Cardiac muscle cell (in vitro differentiated cells and primary cell): ENCODE results near the gene SLC66A2. TPM values are rescaled to one million over a fixed set of nuclear protein-coding genes. Genes with fewer than 3 reads are reported as not detected.
A peak's percentile ranks its signal among the peaks of the same experiment; 100 is the strongest.

Experiments
- DNase-seq, 2 donors: peaks; one replicate each; pipeline versions ENCODE4 v3.0.0 to v3.0.0-alpha.2; 2010 to 2017; ENCODE audit warnings: low read depth in 1 of 2, low spot score in 1 of 2
- H3K27ac ChIP-seq: fragments of 200-600 bp; sonication (generic); 2 replicates; pipeline ENCODE4 v1.5.1; 2016
- H3K27me3 ChIP-seq: fragments of 200-600 bp; sonication (generic); 2 replicates; pipeline ENCODE4 v1.6.0; 2016; ENCODE audit warnings: control low read depth
- H3K36me3 ChIP-seq: fragments of 200-600 bp; sonication (generic); 2 replicates; pipeline ENCODE4 v1.5.1; 2016; ENCODE audit warnings: control low read depth
- H3K4me1 ChIP-seq: fragments of 200-600 bp; sonication (generic); 2 replicates; pipeline ENCODE4 v1.8.1; 2017; ENCODE audit warnings: low read depth, mild to moderate bottlenecking, mixed run types
- H3K4me3 ChIP-seq: fragments of 200-600 bp; sonication (generic); 2 replicates; pipeline ENCODE4 v1.5.1; 2016; ENCODE audit warnings: mild to moderate bottlenecking
- H3K9me3 ChIP-seq: fragments of 200-600 bp; sonication (generic); 2 replicates; pipeline ENCODE4 v1.5.1; 2017; ENCODE audit warnings: low read depth, mild to moderate bottlenecking, control low read depth
- polyA plus RNA-seq: library from polyadenylated mRNA; unstranded; fragments of >200 nt; fragmentation: Nextera tagmentation; extraction: Ambion mirVana; gene quantifications from 2 replicates; pipeline ENCODE4 v1.2.1, GENCODE V29; 2016
- total RNA-seq: library from RNA; depleted of rRNA; stranded (reverse); fragments of >200 nt; gene quantifications from 2 replicates; pipeline ENCODE4 v1.2.3, GENCODE V29; 2016
- TF ChIP-seq, protein P1 (sequence below): IDR thresholded peaks from 2 replicates; pipeline ENCODE4 v1.5.1; 2012; ENCODE audit warnings: low read depth, mild to moderate bottlenecking, low read length

Gene SLC66A2
- total and polyA plus RNA-seq, 2 experiments from 2014 or later = 36.4 to 43.9 TPM

DNA sequence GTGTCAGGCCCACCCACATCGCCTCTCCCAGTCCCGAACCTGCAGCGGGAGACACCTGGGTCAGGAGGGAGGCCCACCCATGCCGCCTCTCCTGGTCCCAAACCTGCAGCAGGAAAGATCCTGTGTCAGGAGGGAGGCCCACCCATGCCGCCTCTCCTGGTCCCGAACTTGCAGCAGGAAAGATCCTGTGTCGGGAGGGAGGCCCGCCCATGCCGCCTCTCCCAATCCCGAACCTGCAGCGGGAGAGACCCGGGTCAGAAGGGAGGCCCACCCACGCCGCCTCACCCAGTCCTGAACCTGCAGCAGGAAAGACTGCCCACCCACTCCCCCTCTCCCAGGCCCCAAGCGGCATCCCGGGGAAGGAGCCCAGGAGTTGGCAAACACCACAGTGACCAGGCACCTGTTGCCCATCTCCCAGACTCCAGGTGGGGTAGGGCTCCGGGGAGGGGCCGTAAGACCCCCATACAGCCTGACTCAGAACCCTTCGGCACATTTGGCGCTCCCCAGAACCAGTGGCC lies 7.8 kb downstream of the SLC66A2 start:
- H3K4me3 ChIP-seq = no peak overlapping the region
- no peak for DNase-seq

DNA sequence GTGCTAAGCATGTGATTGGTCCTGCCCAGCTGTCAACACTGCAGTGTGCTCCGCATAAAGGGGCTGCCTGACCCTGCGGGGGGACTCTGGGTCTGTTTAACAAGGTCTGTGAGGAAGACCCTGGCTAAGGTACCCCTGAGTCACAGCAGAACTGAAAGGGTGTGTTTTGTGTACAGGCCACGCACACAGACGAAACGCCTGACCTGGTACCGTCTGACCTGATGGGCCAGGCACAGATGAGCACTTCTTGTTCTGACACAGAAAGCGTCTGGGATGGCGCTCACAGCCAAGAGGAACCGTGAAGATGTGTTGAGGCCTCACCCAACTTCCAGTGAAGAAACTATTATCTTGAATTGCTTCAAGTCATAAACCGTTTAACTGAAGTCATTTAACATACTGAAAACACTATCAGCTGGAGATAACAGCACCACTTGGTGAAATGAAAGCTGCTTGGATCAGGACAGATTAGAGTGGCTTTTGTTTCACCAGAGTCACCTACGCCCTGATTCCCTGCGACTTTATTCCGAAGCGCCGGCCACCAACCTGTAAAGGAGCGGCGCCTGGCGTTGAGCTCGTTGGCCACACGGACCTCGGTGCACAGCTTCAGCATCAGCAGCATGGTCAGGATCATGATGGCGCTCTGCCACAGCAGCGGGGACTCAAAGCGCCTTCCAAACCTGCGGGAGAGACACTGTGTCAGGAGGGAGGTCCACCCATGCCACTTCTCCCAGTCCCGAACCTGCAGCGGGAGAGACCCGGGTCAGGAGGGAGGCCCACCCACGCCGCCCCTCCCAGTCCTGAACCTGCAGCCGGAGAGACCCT lies 8.5 kb downstream of the SLC66A2 start:
- no peaks in the 10 kb centered on the region for H3K27me3 ChIP-seq
- H3K4me3 ChIP-seq = no peak overlapping the region
- DNase-seq = no peak
- peaks cover 11% of the 10 kb centered on the region for H3K4me1 ChIP-seq
- H3K36me3 ChIP-seq = no peaks in the 10 kb centered on the region
- peak overlapping the region; percentile 40 for H3K27ac ChIP-seq
- H3K9me3 ChIP-seq = no peaks in the 10 kb centered on the region
- TF ChIP-seq, protein P1, sequence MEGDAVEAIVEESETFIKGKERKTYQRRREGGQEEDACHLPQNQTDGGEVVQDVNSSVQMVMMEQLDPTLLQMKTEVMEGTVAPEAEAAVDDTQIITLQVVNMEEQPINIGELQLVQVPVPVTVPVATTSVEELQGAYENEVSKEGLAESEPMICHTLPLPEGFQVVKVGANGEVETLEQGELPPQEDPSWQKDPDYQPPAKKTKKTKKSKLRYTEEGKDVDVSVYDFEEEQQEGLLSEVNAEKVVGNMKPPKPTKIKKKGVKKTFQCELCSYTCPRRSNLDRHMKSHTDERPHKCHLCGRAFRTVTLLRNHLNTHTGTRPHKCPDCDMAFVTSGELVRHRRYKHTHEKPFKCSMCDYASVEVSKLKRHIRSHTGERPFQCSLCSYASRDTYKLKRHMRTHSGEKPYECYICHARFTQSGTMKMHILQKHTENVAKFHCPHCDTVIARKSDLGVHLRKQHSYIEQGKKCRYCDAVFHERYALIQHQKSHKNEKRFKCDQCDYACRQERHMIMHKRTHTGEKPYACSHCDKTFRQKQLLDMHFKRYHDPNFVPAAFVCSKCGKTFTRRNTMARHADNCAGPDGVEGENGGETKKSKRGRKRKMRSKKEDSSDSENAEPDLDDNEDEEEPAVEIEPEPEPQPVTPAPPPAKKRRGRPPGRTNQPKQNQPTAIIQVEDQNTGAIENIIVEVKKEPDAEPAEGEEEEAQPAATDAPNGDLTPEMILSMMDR = no peak

More for the DNA sequence above, 7.8 kb downstream of the SLC66A2 start:
- peaks cover 11% of the 10 kb centered on the region for H3K4me1 ChIP-seq
- H3K9me3 ChIP-seq = no peaks in the 10 kb centered on the region
- no peaks in the 10 kb centered on the region for H3K27me3 ChIP-seq
- no peak overlapping the region for H3K27ac ChIP-seq
- H3K36me3 ChIP-seq = no peaks in the 10 kb centered on the region
- TF ChIP-seq, protein P1 = no peak

DNA sequence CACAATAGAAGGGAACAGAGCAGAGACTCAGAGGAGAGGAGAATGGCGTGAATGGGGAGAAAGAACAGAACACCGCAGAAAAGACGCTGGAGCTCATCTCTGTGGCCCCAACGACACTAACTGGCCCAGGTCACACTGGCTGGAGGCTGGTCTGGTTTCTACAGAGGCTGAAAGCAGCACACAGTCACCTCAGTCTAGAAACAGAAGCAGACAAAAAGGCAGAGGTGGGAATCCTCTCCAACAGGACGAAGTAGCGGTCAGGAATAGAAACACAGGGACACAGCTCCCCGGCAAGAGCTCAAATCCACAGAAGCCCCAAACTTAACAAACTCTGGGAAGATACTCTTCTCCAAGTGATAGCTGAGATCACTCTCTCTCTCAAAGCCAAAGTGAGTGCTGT lies 9.2 kb downstream of the SLC66A2 start:
- peak overlapping the region; percentile 40 for H3K27ac ChIP-seq
- H3K36me3 ChIP-seq = no peaks in the 10 kb centered on the region
- TF ChIP-seq, protein P1 = no peak
- H3K4me3 ChIP-seq = no peak overlapping the region
- DNase-seq = no peak
- no peaks in the 10 kb centered on the region for H3K27me3 ChIP-seq
- H3K9me3 ChIP-seq = no peaks in the 10 kb centered on the region
- peaks cover 11% of the 10 kb centered on the region for H3K4me1 ChIP-seq

DNA sequence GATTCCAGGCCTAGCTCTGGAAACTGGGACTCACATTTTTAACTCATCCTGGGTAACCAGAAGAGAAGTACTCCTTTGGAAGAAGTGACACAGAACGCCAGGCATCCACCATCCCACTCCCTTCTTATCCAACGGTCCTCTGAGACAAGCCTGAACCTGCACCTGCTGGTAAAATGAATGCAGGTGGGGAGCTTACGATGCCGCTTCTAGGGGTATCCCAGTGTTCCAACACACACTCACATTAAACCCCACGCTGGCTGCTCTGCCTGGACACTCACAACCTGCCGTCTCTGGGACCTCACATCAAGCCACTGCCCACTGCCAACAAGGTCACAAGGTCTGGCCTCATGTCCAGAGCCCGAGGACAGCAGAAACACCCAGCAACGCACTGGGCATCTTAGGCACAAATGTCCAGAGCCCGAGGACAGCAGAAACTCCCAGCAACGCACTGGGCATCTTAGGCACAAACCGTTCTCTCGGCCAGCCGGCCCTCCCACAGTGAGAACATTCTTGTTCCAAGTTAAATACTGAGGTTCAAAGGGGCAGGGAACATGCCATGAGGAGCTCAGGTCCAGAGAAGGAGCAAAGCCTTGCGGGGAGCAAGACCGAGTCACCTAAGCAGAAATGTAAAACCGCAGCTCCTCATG lies 9.9 kb downstream of the SLC66A2 start:
- DNase-seq = no peak
- Histone ChIP-seq H3K4me1 (peaks cover 11% of the 10 kb centered on the region), H3K27ac (no peak overlapping the region), H3K27me3 (no peaks in the 10 kb centered on the region), H3K9me3 (no peaks in the 10 kb centered on the region), H3K36me3 (no peaks in the 10 kb centered on the region), H3K4me3 (no peak overlapping the region)
- TF ChIP-seq, protein P1 = no peak

DNA sequence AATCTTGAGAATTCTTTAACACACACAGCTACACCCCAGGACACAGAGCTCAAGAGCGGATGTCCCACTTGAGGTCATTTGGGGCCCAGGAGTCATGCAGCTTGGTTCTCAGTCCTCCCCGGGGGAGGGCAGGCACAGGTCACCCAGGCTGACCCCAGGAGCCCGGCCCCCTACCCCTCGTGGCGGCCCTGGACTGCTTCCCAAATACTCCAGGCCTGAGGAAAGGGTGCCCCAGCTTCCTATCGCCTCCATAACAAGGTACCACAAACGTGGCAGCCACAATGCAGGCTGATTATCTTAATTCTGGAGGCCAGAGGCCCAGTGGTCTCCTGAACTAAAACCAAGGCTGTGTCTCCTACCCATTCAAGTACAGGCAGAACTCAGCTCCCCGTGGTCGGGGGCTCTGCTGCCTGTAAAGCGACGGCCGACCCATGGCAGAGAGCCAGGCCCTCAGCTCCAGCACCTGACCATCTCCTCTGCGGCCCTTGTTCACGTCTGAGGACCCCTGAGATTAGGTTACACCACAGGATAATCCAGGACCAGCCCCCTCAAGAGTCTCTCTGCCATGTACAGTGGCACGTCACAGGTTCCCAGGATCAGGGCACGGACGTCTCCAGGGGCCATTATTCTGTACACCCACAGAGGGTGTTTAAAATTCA lies 10.5 kb downstream of the SLC66A2 start:
- TF ChIP-seq, protein P1 = no peak
- peaks cover 11% of the 10 kb centered on the region for H3K4me1 ChIP-seq
- DNase-seq = no peak
- H3K27me3 ChIP-seq = no peaks in the 10 kb centered on the region
- no peaks in the 10 kb centered on the region for H3K9me3 ChIP-seq
- no peaks in the 10 kb centered on the region for H3K36me3 ChIP-seq
- no peak overlapping the region for H3K4me3 ChIP-seq
- no peak overlapping the region for H3K27ac ChIP-seq
